ENCODE data around the gene HOPX.
"Not testable (repeated sequence)": the region's sequence is repeated elsewhere in the genome, so short reads cannot be mapped to it uniquely, and the experiment has no call there.

- not testable (repeated sequence) for TF ChIP-seq POLR2A, POLR2AphosphoS5 (IDR thresholded peaks at IDR 0.05; ENCODE audit: low read depth, low read length)
These were observed 70.9 kb downstream of the HOPX start for GRCh38 chr4:56610170-56610569.

Data from GM12892 (cell line).